HL-60/S4 treated with phorbol 12-myristate 13-acetate at 8.2 ng/mL for 4 days and 3 days (cell line): ENCODE measurements around the gene CSAG2.
"Not testable (repeated sequence)": the region's sequence is repeated elsewhere in the genome, so short reads cannot be mapped to it uniquely, and the experiment has no call there.

Source experiments
- in situ Hi-C: fragments of 300-500 bp; cut with MboI; formaldehyde crosslinking; loops from 2 replicates; pipeline ENCODE4 v1.15.0; 2022; ENCODE audit warnings: low sequenced_read_pairs

The CSAG2 gene

GRCh38 chrX:152709173-152709572 is at the start of gene CSAG2:
CSAG2 (minus strand) TSS chrX:152709273; CDS start chrX:152709112, 161 bp downstream.
- in situ Hi-C loops: not testable (repeated sequence)

- in situ Hi-C loops: not testable (repeated sequence)
Observed at GRCh38 chrX:152754871-152755270, 45.8 kb upstream of the CSAG2 start.

- in situ Hi-C loops: not testable (repeated sequence)
Observed at GRCh38 chrX:152753686-152754650, 44.9 kb upstream of the CSAG2 start, which contains the start of gene MAGEA2. MAGEA2 (minus strand) TSS chrX:152753842; CDS start chrX:152751363, 2,479 bp downstream.

GRCh38 chrX:152738560-152738959 is 29.5 kb upstream of the CSAG2 start:
- in situ Hi-C loops: no loop called here

GRCh38 chrX:152736528-152736927 is 27.5 kb upstream of the CSAG2 start:
- in situ Hi-C loops: not testable (repeated sequence)

- in situ Hi-C loops: no loop called here
Observed at GRCh38 chrX:152735860-152736511, 26.9 kb upstream of the CSAG2 start.

GRCh38 chrX:152735101-152735500 is 26.0 kb upstream of the CSAG2 start:
- in situ Hi-C loops: no loop called here

- in situ Hi-C loops: not testable (repeated sequence)
Observed at GRCh38 chrX:152734143-152734858, 25.2 kb upstream of the CSAG2 start.

- in situ Hi-C loops: no loop called here
Observed at GRCh38 chrX:152733261-152733975, 24.3 kb upstream of the CSAG2 start, which contains the start of the genes CSAG1 and MAGEA12. CSAG1 (minus strand) TSS chrX:152733721; CDS start chrX:152732460, 1,261 bp downstream. MAGEA12 (plus strand) TSS chrX:152733757; CDS start chrX:152736162, 2,405 bp downstream.

- in situ Hi-C loops: no loop called here
Observed at GRCh38 chrX:152725409-152725808, 16.3 kb upstream of the CSAG2 start.

- in situ Hi-C loops: not testable (repeated sequence)
Observed at GRCh38 chrX:152713815-152714787, 5.0 kb upstream of the CSAG2 start, which contains the start of gene MAGEA2B. MAGEA2B (plus strand) TSS chrX:152714628; CDS start chrX:152717107, 2,479 bp downstream.

- in situ Hi-C loops: not testable (repeated sequence)
Observed at GRCh38 chrX:152713195-152713594, 4.1 kb upstream of the CSAG2 start.

- in situ Hi-C loops: not testable (repeated sequence)
Observed at GRCh38 chrX:152706500-152706899, 2.6 kb downstream of the CSAG2 start.

GRCh38 chrX:152700390-152700789 is 8.7 kb downstream of the CSAG2 start:
- in situ Hi-C loops: not testable (repeated sequence)

GRCh38 chrX:152697952-152698931 is 10.8 kb downstream of the CSAG2 start, which contains the start of gene MAGEA3:
MAGEA3 (plus strand) TSS chrX:152698794; CDS start chrX:152700833, 2,039 bp downstream.
- in situ Hi-C loops: not testable (repeated sequence)

- in situ Hi-C loops: not testable (repeated sequence)
Observed at GRCh38 chrX:152681012-152681411, 28.1 kb downstream of the CSAG2 start.

GRCh38 chrX:152674652-152675051 is 34.4 kb downstream of the CSAG2 start:
- in situ Hi-C loops: not testable (repeated sequence)

- in situ Hi-C loops: no loop called here
Observed at GRCh38 chrX:152674135-152674534, 34.9 kb downstream of the CSAG2 start.
